ENCODE measurements around the gene MEI1.

Gene MEI1

GRCh38 chr22:41798736-41799135 is 99.4 kb downstream of the MEI1 start:
- Histone ChIP-seq H3K4me1 (peaks cover 9% of the 10 kb centered on the region), H3K27me3 (no peaks in the 10 kb centered on the region), H3K9me3 (no peaks in the 10 kb centered on the region), H3K36me3 (no peaks in the 10 kb centered on the region), H3K4me3 (ENCODE audit: low read depth, low read length) (no peak overlapping the region)
- no peak for TF ChIP-seq CTCF (IDR thresholded peaks at IDR 0.05; ENCODE audit: low read depth, low read length)
- DNase-seq = no peak

- no peaks in the 10 kb centered on the region for H3K9me3 ChIP-seq
- H3K36me3 ChIP-seq = no peaks in the 10 kb centered on the region
- H3K4me3 ChIP-seq (ENCODE audit: low read depth, low read length) = peak overlapping the region; percentile 95
- H3K4me1 ChIP-seq = peaks cover 9% of the 10 kb centered on the region
- no peaks in the 10 kb centered on the region for H3K27me3 ChIP-seq
- DNase-seq = no peak
- no peak for TF ChIP-seq CTCF (IDR thresholded peaks at IDR 0.05; ENCODE audit: low read depth, low read length)
Measured at GRCh38 chr22:41799486-41800347, 100.4 kb downstream of the MEI1 start.

- Histone ChIP-seq H3K4me3 (ENCODE audit: low read depth, low read length) (peak within 1 kb of the TSS; percentile 95), H3K4me1 (peaks cover 9% of the 10 kb centered on the region), H3K9me3 (no peaks in the 10 kb centered on the region), H3K27me3 (no peaks in the 10 kb centered on the region), H3K36me3 (no peaks in the 10 kb centered on the region)
- no peak for TF ChIP-seq CTCF (IDR thresholded peaks at IDR 0.05; ENCODE audit: low read depth, low read length)
- DNase-seq = peak; percentile 96
Measured at GRCh38 chr22:41800348-41801146, 101.2 kb downstream of the MEI1 start, which contains the start of gene CCDC134. CCDC134 (plus strand) TSS chr22:41800679; CDS start chr22:41808891, 8,212 bp downstream.

- no peaks in the 10 kb centered on the region for H3K27me3 ChIP-seq
- H3K4me1 ChIP-seq = peaks cover 9% of the 10 kb centered on the region
- no peak for TF ChIP-seq CTCF (IDR thresholded peaks at IDR 0.05; ENCODE audit: low read depth, low read length)
- no peaks in the 10 kb centered on the region for H3K9me3 ChIP-seq
- peak overlapping the region; percentile 95 for H3K4me3 ChIP-seq (ENCODE audit: low read depth, low read length)
- no peak for DNase-seq
- no peaks in the 10 kb centered on the region for H3K36me3 ChIP-seq
Measured at GRCh38 chr22:41801147-41801819, 102.0 kb downstream of the MEI1 start.

- Histone ChIP-seq H3K36me3 (no peaks in the 10 kb centered on the region), H3K9me3 (no peaks in the 10 kb centered on the region), H3K4me1 (peaks cover 9% of the 10 kb centered on the region), H3K27me3 (no peaks in the 10 kb centered on the region), H3K4me3 (ENCODE audit: low read depth, low read length) (peak overlapping the region; percentile 95)
- TF ChIP-seq CTCF (IDR thresholded peaks at IDR 0.05; ENCODE audit: low read depth, low read length) = no peak
- DNase-seq = no peak
Measured at GRCh38 chr22:41801886-41802285, 102.6 kb downstream of the MEI1 start.
